H1 (cell line): Measurements from ENCODE around the gene IAH1. TPM values are rescaled to one million over a fixed set of nuclear protein-coding genes. Genes with fewer than 3 reads are reported as not detected.

Experiments
- CTCF ChIA-PET: fragments of 300-600 bp; sonication (Branson Sonifier 250); formaldehyde crosslinking; loops from one replicate; lab custom pipeline; 2021; ENCODE audit not compliant: partially characterized antibody; lab: Charles Lee
- POLR2A ChIA-PET: fragments of 300-600 bp; sonication (Branson Sonifier 250); formaldehyde crosslinking; loops from one replicate; lab custom pipeline; 2021; ENCODE audit warnings: inconsistent platforms; ENCODE audit not compliant: partially characterized antibody; lab: Charles Lee
- DNase-seq, 2 experiments: peaks; one replicate each; pipeline versions ENCODE4 v3.0.0 to v3.0.0-alpha.2; 2010 to 2022; ENCODE audit warnings: low spot score in 2 of 2, low read depth in 1 of 2, mixed read lengths in 1 of 2
- FAIRE-seq: peaks from 2 replicates; lab custom pipeline; 2011; peaks lifted over from hg19 to GRCh38; lab: Jason Lieb, UNC
- H2AFZ ChIP-seq: 2 replicates; pipeline ENCODE4 v1.8.1; 2012; ENCODE audit warnings: low read length, inconsistent platforms
- H2AK5ac ChIP-seq: 2 replicates; pipeline ENCODE4 v1.6.1; 2013; ENCODE audit warnings: low read depth, low read length
- H2BK120ac ChIP-seq: replicated peaks from 2 replicates; pipeline ENCODE3; 2013; ENCODE audit warnings: low read depth, low read length, inconsistent platforms
- H2BK12ac ChIP-seq: 2 replicates; pipeline ENCODE4 v1.6.1; 2013; ENCODE audit warnings: low read depth, low read length
- H2BK15ac ChIP-seq: 2 replicates; pipeline ENCODE4 v1.6.1; 2013; ENCODE audit warnings: low read length
- H2BK20ac ChIP-seq: 2 replicates; pipeline ENCODE4 v1.6.1; 2013; ENCODE audit warnings: low read length
- H2BK5ac ChIP-seq: 2 replicates; pipeline ENCODE4 v1.6.1; 2013; ENCODE audit warnings: low read depth, low read length
- H3K14ac ChIP-seq: 2 replicates; pipeline ENCODE4 v1.6.1; 2013; ENCODE audit warnings: inconsistent platforms; ENCODE audit not compliant: insufficient read length
- H3K18ac ChIP-seq: 2 replicates; pipeline ENCODE4 v1.6.1; 2013; ENCODE audit warnings: low read length; ENCODE audit errors: extremely low read depth
- H3K23ac ChIP-seq: 2 replicates; pipeline ENCODE4 v1.6.1; 2013; ENCODE audit warnings: inconsistent platforms; ENCODE audit not compliant: insufficient read length
- H3K23me2 ChIP-seq: 2 replicates; pipeline ENCODE4 v1.6.1; 2013; ENCODE audit warnings: low read depth, low read length
- H3K27ac ChIP-seq: 2 replicates; pipeline ENCODE4 v1.6.1; 2011; ENCODE audit warnings: low read depth, low read length, inconsistent platforms
- H3K27me3 ChIP-seq, 4 experiments: replicated peaks in 1 of 4; 1 replicate in 1 of 4; 2 replicates in 3 of 4; pipeline versions ENCODE4 v1.6.1 to v1.8.1; 2011 to 2013; ENCODE audit warnings: low read length in 3 of 4, mild to moderate bottlenecking in 3 of 4, inconsistent platforms in 2 of 4, mixed read lengths in 2 of 4, moderate library complexity in 1 of 4; ENCODE audit not compliant: control insufficient read depth in 3 of 4, insufficient read depth in 3 of 4; ENCODE audit errors: extremely low read depth in 1 of 4
- H3K36me3 ChIP-seq, 4 experiments: 2 replicates each; pipeline versions ENCODE4 v1.6.1 to v1.8.1; 2011 to 2013; ENCODE audit warnings: mild to moderate bottlenecking in 4 of 4, low read length in 3 of 4, moderate library complexity in 2 of 4, control low read depth in 1 of 4, inconsistent platforms in 1 of 4; ENCODE audit not compliant: insufficient read depth in 4 of 4, control insufficient read depth in 2 of 4
- H3K4ac ChIP-seq: replicated peaks from 2 replicates; pipeline ENCODE3; 2013; ENCODE audit warnings: low read length, low read depth, mixed read lengths, inconsistent platforms; ENCODE audit not compliant: insufficient read length
- H3K4me1 ChIP-seq, 4 experiments: replicated peaks in 1 of 4; 1 replicate in 1 of 4; 2 replicates in 3 of 4; pipeline versions ENCODE4 v1.6.1 to v1.8.1; 2011 to 2013; ENCODE audit warnings: low read length in 3 of 4, inconsistent platforms in 2 of 4, mixed read lengths in 1 of 4; ENCODE audit not compliant: insufficient read depth in 4 of 4, control insufficient read depth in 3 of 4
- H3K4me2 ChIP-seq, 2 experiments: 2 replicates each; pipeline versions ENCODE4 v1.6.1 to v1.8.1; 2011 to 2013; ENCODE audit warnings: low read depth in 2 of 2, low read length in 2 of 2, control low read depth in 1 of 2, inconsistent platforms in 1 of 2, mild to moderate bottlenecking in 1 of 2; ENCODE audit not compliant: insufficient read depth in 1 of 2
- H3K4me3 ChIP-seq, 4 experiments: fragments of 200-600, 300-600 bp in 1 of 4; sonication (generic), shearing (Covaris generic), sonication (Bioruptor Twin) in 1 of 4; 2 replicates each; pipeline versions ENCODE4 v1.5.1 to v1.8.1; 2011 to 2016; ENCODE audit warnings: low read length in 4 of 4, low read depth in 3 of 4, control low read depth in 2 of 4, inconsistent platforms in 2 of 4, mild to moderate bottlenecking in 2 of 4, mixed read lengths in 1 of 4, moderate library complexity in 1 of 4; ENCODE audit not compliant: insufficient read depth in 2 of 4; ENCODE audit errors: extremely low read depth in 1 of 4
- H3K56ac ChIP-seq: replicated peaks from 2 replicates; pipeline ENCODE3; 2013; ENCODE audit warnings: low read depth, mild to moderate bottlenecking, mixed read lengths, low read length, inconsistent platforms; ENCODE audit not compliant: insufficient read length
- H3K79me1 ChIP-seq: 2 replicates; pipeline ENCODE4 v1.6.1; 2013; ENCODE audit warnings: low read depth, low read length, control low read depth
- H3K79me2 ChIP-seq, 2 experiments: 2 replicates each; pipeline versions ENCODE4 v1.6.1 to v1.8.1; 2012 to 2013; ENCODE audit warnings: low read length in 2 of 2, mild to moderate bottlenecking in 2 of 2, inconsistent platforms in 1 of 2; ENCODE audit not compliant: insufficient read depth in 2 of 2, control insufficient read depth in 1 of 2
- H3K9ac ChIP-seq, 4 experiments: replicated peaks in 1 of 4; 1 replicate in 1 of 4; 2 replicates in 3 of 4; pipeline versions ENCODE4 v1.6.1 to v1.8.1; 2011 to 2013; ENCODE audit warnings: low read depth in 3 of 4, low read length in 3 of 4, control low read depth in 2 of 4, mild to moderate bottlenecking in 2 of 4, moderate library complexity in 2 of 4, inconsistent platforms in 1 of 4; ENCODE audit errors: extremely low read depth in 1 of 4
- H3K9me3 ChIP-seq, 2 experiments: 2 replicates each; pipeline versions ENCODE4 v1.6.1 to v1.8.1; 2012 to 2013; ENCODE audit warnings: mild to moderate bottlenecking in 2 of 2, moderate library complexity in 2 of 2, control low read depth in 1 of 2, inconsistent platforms in 1 of 2, low read depth in 1 of 2, low read length in 1 of 2, mixed read lengths in 1 of 2; ENCODE audit not compliant: insufficient read depth in 2 of 2
- H4K20me1 ChIP-seq, 2 experiments: replicated peaks in 1 of 2; 2 replicates each; pipeline versions ENCODE3 to v1.8.1; 2011 to 2013; ENCODE audit warnings: inconsistent platforms in 2 of 2, low read length in 2 of 2, mild to moderate bottlenecking in 1 of 2; ENCODE audit not compliant: insufficient read depth in 2 of 2, control insufficient read depth in 1 of 2
- H4K5ac ChIP-seq: 2 replicates; pipeline ENCODE4 v1.6.1; 2013; ENCODE audit warnings: low read length, low read depth, mixed read lengths, inconsistent platforms; ENCODE audit not compliant: insufficient read length
- H4K8ac ChIP-seq: 2 replicates; pipeline ENCODE4 v1.8.0; 2013; ENCODE audit warnings: mild to moderate bottlenecking, moderate library complexity, low read length, inconsistent platforms; ENCODE audit not compliant: insufficient read depth; ENCODE audit errors: extremely low read depth
- H4K91ac ChIP-seq: replicated peaks from 2 replicates; pipeline ENCODE3; 2013; ENCODE audit warnings: low read length, mixed read lengths, inconsistent platforms; ENCODE audit not compliant: insufficient read length
- ASH2L ChIP-seq: fragments of 200-600, 300-600 bp; sonication (generic); IDR thresholded peaks from one replicate; pipeline ENCODE4 v1.7.1; 2017; ENCODE audit warnings: low read length
- BACH1 ChIP-seq: IDR thresholded peaks from 2 replicates; pipeline ENCODE4 v1.6.1; 2012; ENCODE audit warnings: low read length, improper control_type of control experiment
- CHD2 ChIP-seq: IDR thresholded peaks from 2 replicates; pipeline ENCODE4 v1.6.1; 2012; ENCODE audit warnings: low read length, improper control_type of control experiment
- JUND ChIP-seq: IDR thresholded peaks from 2 replicates; pipeline ENCODE4 v1.6.1; 2011; ENCODE audit warnings: mild to moderate bottlenecking, improper control_type of control experiment, low read length
- RBBP5 ChIP-seq: IDR thresholded peaks from 2 replicates; pipeline ENCODE4 v1.7.1; 2012; ENCODE audit warnings: low read depth, mild to moderate bottlenecking, inconsistent platforms, low read length, moderate library complexity, borderline replicate concordance
- TAF7 ChIP-seq: optimal IDR thresholded peaks from 2 replicates; pipeline ENCODE3; 2011; ENCODE audit warnings: low read depth, mild to moderate bottlenecking, inconsistent platforms, low read length, moderate library complexity, borderline replicate concordance
- WGBS, 2 experiments: shearing (Covaris generic) in 1 of 2; methylation state at CpG; one replicate each; pipeline versions ENCODE4 v1.1.6 to v1.1.7; 2013 to 2015; ENCODE audit warnings: low lambda C conversion rate in 2 of 2, mixed read lengths in 2 of 2, inconsistent platforms in 1 of 2, low coverage in 1 of 2, missing lambda C conversion rate in 1 of 2; ENCODE audit not compliant: insufficient replicate concordance in 2 of 2, insufficient coverage in 1 of 2, insufficient read length in 1 of 2; ENCODE audit errors: extremely low coverage in 1 of 2, missing lambda C conversion rate in 1 of 2; 5-methylcytosine and 5-hydroxymethylcytosine counted together
- polyA plus RNA-seq, 7 experiments: library from polyadenylated mRNA; depleted of rRNA in 3 of 7; stranded (reverse) in 5 of 7; unstranded in 2 of 7; fragments of >200 nt in 5 of 7; fragments of 200-250 nt in 2 of 7; gene quantifications; 1 replicate in 5 of 7; 2 replicates in 1 of 7; 4 replicates in 1 of 7; pipeline versions ENCODE4 v1.2.1 to v1.2.3, GENCODE V29; 2011 to 2013; ENCODE audit warnings: missing spikeins in 2 of 7, mixed read lengths in 2 of 7
- total RNA-seq: library from RNA; stranded (reverse); fragmentation: NEBNext Ultra II Directional; extraction: Animal tissue kit (Norgen Biotek cat#: 25700); gene quantifications from 2 replicates; pipeline ENCODE4 v1.2.1, GENCODE V29; 2021
- TF ChIP-seq, protein P1 (sequence below), 3 experiments: IDR thresholded peaks; 1 replicate in 2 of 3; 2 replicates in 1 of 3; pipeline versions ENCODE4 v1.5.1 to v1.6.1; 2011; ENCODE audit warnings: low read length in 3 of 3, mild to moderate bottlenecking in 3 of 3, inconsistent platforms in 2 of 3, low read depth in 1 of 3, moderate library complexity in 1 of 3; ENCODE audit not compliant: insufficient read depth in 1 of 3; ENCODE audit errors: control extremely low read depth in 1 of 3
- TF ChIP-seq, protein P2 (sequence below): IDR thresholded peaks from 2 replicates; pipeline ENCODE4 v1.6.1; 2011; ENCODE audit warnings: low read depth, mild to moderate bottlenecking, low read length; ENCODE audit not compliant: insufficient read depth

IAH1 gene
- total and polyA plus RNA-seq, 2 of the 8 experiments (the other 6 are each of a cell fraction or from before 2014, with no cell fraction given) = 15.1 to 21.5 TPM

DNA sequence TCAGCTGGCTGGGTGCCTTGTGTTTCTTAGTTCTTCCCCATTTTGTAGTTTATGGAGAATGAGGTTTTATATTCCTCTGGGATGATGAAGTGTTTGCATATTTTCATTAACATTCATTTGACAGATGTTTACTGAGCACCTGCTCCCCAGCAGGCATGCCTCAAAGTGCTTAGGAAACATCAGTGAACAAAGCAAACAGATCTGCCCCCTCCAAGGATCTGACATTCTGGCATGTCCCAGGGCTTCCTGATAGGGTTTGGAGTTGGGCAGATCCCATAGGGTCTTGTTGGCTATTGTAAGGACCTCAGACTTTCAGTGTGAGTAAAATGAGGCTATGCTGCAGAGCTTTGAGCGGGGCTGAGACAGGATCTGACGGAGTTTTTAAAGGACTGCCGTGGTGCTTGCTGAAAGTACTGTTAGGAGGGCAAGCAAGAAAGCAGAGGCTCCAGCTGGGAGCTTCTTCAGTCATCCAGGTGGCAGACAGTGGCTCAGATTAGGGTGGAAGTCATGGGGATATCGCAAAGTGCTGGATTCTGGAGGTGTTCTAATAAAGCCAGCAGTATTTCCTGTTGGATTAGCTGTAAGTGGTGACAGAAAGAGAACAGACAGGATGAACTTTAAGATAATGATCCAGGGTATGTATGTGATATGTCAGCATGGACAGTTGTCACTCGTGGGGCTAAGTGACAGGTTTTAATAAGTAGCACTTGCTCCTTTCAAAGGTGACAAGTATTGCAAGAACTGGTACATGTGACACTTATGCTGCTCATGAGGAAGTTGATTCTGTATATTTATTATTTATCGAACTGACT lies 11.3 kb upstream of the IAH1 start:
- H3K27ac ChIP-seq = no peak overlapping the region
- H2AFZ ChIP-seq = no peak overlapping the region
- H3K79me2 ChIP-seq = no peaks in the 10 kb centered on the region
- H3K36me3 ChIP-seq = peaks cover 4 to 51% (median 26%) of the 10 kb centered on the region in 4 experiments
- 86% methylated on average over 6 of the region's 6 CpGs; no CpG with 5 or more reads in 1 of the 2 experiments for WGBS, 2 experiments
- no peak overlapping the region for H3K23ac ChIP-seq
- no peak overlapping the region for H3K4me3 ChIP-seq
- H3K4ac ChIP-seq = no peak overlapping the region
- H2BK5ac ChIP-seq = no peak overlapping the region
- no peaks in the 10 kb centered on the region for H3K9me3 ChIP-seq
- no peak overlapping the region for H4K91ac ChIP-seq
- FAIRE-seq (no peak), DNase-seq (no peak)
- no peak overlapping the region for H2BK15ac ChIP-seq
- no peaks in the 10 kb centered on the region for H3K23me2 ChIP-seq
- ChIA-PET CTCF (interaction anchor here (0.8 to 1.3 kb wide), 2 partner anchors 28 to 139 kb away, joined by 3 read pairs; no protein-coding TSS in a partner anchor), POLR2A (no interaction called here)
- H4K8ac ChIP-seq = no peak overlapping the region
- no peak overlapping the region for H4K5ac ChIP-seq
- no peak overlapping the region for H2BK12ac ChIP-seq
- peaks cover 2 to 6% of the 10 kb centered on the region in 2 experiments for H4K20me1 ChIP-seq
- no peak overlapping the region for H2AK5ac ChIP-seq
- H3K4me2 ChIP-seq = no peak overlapping the region
- no peak overlapping the region for H3K56ac ChIP-seq
- H3K9ac ChIP-seq = no peak overlapping the region
- H3K14ac ChIP-seq = no peak overlapping the region
- no peak overlapping the region for H2BK120ac ChIP-seq
- no peak overlapping the region for H2BK20ac ChIP-seq
- no peak overlapping the region for H3K18ac ChIP-seq
- H3K27me3 ChIP-seq = no peaks in the 10 kb centered on the region
- no peaks in the 10 kb centered on the region for H3K4me1 ChIP-seq
- no peaks in the 10 kb centered on the region for H3K79me1 ChIP-seq
- no peak for TF ChIP-seq TAF7
- TF ChIP-seq ASH2L = no peak
- TF ChIP-seq, protein P1, sequence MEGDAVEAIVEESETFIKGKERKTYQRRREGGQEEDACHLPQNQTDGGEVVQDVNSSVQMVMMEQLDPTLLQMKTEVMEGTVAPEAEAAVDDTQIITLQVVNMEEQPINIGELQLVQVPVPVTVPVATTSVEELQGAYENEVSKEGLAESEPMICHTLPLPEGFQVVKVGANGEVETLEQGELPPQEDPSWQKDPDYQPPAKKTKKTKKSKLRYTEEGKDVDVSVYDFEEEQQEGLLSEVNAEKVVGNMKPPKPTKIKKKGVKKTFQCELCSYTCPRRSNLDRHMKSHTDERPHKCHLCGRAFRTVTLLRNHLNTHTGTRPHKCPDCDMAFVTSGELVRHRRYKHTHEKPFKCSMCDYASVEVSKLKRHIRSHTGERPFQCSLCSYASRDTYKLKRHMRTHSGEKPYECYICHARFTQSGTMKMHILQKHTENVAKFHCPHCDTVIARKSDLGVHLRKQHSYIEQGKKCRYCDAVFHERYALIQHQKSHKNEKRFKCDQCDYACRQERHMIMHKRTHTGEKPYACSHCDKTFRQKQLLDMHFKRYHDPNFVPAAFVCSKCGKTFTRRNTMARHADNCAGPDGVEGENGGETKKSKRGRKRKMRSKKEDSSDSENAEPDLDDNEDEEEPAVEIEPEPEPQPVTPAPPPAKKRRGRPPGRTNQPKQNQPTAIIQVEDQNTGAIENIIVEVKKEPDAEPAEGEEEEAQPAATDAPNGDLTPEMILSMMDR (IDR thresholded peaks at IDR 0.05; ENCODE audit: control extremely low read depth in 1 of 3, insufficient read depth in 1 of 3, low read depth in 1 of 3, low read length in 3 of 3) = no peak
- no peak for TF ChIP-seq BACH1
- no peak for TF ChIP-seq JUND
- no peak for TF ChIP-seq RBBP5
- no peak for TF ChIP-seq CHD2
- TF ChIP-seq, protein P2, sequence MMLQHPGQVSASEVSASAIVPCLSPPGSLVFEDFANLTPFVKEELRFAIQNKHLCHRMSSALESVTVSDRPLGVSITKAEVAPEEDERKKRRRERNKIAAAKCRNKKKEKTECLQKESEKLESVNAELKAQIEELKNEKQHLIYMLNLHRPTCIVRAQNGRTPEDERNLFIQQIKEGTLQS = no peak
